AG04449 (cell line): ENCODE data around the gene NPHP1.

ENCODE experiments used
- CTCF ChIA-PET: fragments of 350-600 bp; formaldehyde crosslinking; extraction: SDS; loops from one replicate; lab custom pipeline; 2021; ENCODE audit warnings: antibody characterized with exemption; lab: Yijun Ruan, JAX
- POLR2A ChIA-PET: fragments of 400-600, 350-600 bp; formaldehyde crosslinking; extraction: SDS; loops from one replicate; lab custom pipeline; 2020; ENCODE audit warnings: antibody characterized with exemption, inconsistent platforms; lab: Yijun Ruan, JAX
- DNase-seq: peaks from one replicate; pipeline ENCODE4 v3.0.0-alpha.2; 2010; ENCODE audit warnings: low read depth, low spot score
- H3K4me3 ChIP-seq: 2 replicates; pipeline ENCODE4 v1.5.1; 2011; ENCODE audit warnings: low read depth, mild to moderate bottlenecking, control low read depth, low read length
- CTCF ChIP-seq: IDR thresholded peaks from one replicate; pipeline ENCODE4 v1.5.1; 2011; ENCODE audit warnings: mild to moderate bottlenecking, moderate library complexity, low read length, control low read depth, inconsistent platforms; ENCODE audit not compliant: insufficient read depth; ENCODE audit errors: missing control alignments

The NPHP1 gene

GRCh38 chr2:110121052-110121334, 83.8 kb downstream of the NPHP1 start:
- DNase-seq = no peak
- H3K4me3 ChIP-seq = no peak overlapping the region
- ChIA-PET CTCF (interaction anchor here (1.0 to 1.3 kb wide), 3 partner anchors 11 to 56 kb away, joined by 3 to 5 read pairs (median 4); no protein-coding TSS in a partner anchor), POLR2A (no interaction called here)
- no peak for TF ChIP-seq CTCF

GRCh38 chr2:110120171-110121051, 84.4 kb downstream of the NPHP1 start:
- DNase-seq = no peak
- TF ChIP-seq CTCF = no peak
- H3K4me3 ChIP-seq = no peak overlapping the region
- POLR2A ChIA-PET = no interaction called here
- CTCF ChIA-PET = interaction anchor here (1.1 to 1.3 kb wide), 2 partner anchors 10 to 56 kb away, joined by 3 to 4 read pairs; no protein-coding TSS in a partner anchor

- TF ChIP-seq CTCF = peak; percentile 87
- H3K4me3 ChIP-seq = peak overlapping the region; percentile 58
- no peak for DNase-seq
- ChIA-PET POLR2A (interaction anchor here (1.1 to 1.2 kb wide), 2 partner anchors 10 to 41 kb away, joined by 4 read pairs; no protein-coding TSS in a partner anchor), CTCF (interaction anchor here (0.7 to 3.9 kb wide), 7 partner anchors 9 to 37 kb away, joined by 3 to 56 read pairs (median 7); no protein-coding TSS in a partner anchor)
These were observed 88.6 kb downstream of the NPHP1 start for GRCh38 chr2:110116033-110116710.

GRCh38 chr2:110115291-110116032, 89.4 kb downstream of the NPHP1 start, which contains the start of gene MALL:
Gene MALL (minus strand): TSS chr2:110115822. CDS start chr2:110115792, 30 bp downstream.
- DNase-seq = no peak
- TF ChIP-seq CTCF = no peak
- POLR2A ChIA-PET = interaction anchor here (0.5 to 1.2 kb wide), 3 partner anchors 10 to 42 kb away, joined by 3 to 4 read pairs (median 4); no protein-coding TSS in a partner anchor
- peak within 1 kb of the TSS; percentile 58 for H3K4me3 ChIP-seq
- CTCF ChIA-PET = interaction anchor here (0.7 to 3.9 kb wide), 8 partner anchors 8 to 42 kb away, joined by 3 to 56 read pairs (median 6); no protein-coding TSS in a partner anchor

GRCh38 chr2:110114831-110115255, 90.0 kb downstream of the NPHP1 start:
- POLR2A ChIA-PET = interaction anchor here (0.5 kb wide), 1 partner anchor 13 kb away, joined by 3 read pairs; no protein-coding TSS in a partner anchor
- CTCF ChIA-PET = interaction anchor here (1.0 to 3.9 kb wide), 3 partner anchors 8 to 42 kb away, joined by 4 to 56 read pairs (median 24); no protein-coding TSS in a partner anchor
- peak overlapping the region; percentile 58 for H3K4me3 ChIP-seq
- no peak for DNase-seq
- no peak for TF ChIP-seq CTCF
